ENCODE data around the gene PRR20G.

PRR20G gene

DNA sequence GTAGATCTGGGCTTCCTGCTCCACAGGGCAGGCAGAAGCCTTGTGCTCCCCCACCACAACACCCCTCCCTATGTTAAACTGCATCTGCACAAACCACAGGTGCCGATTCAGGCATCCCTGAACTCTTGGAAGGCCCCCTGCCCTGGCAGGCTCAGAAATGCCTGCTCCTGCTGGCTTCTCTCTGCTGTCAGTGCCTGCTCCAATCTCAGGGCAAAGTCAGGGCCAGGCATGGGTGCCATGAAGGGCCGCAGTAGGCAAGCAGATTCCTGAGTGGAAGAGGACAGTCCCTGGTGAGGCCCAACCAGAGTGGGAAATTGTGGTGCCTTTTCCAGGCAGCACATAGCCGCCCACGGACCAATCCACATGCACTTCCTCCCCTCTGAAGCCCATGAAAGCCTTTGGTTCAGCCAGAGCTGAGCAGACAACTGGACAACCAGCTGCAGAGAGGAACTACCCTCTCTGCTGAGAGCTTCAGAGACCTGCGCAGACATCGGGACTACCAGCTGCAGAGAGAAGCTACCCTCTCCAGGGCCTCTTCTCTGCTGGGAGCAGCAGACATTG, 13.6 kb downstream of the PRR20G start:
- TF ChIP-seq, protein P1, sequence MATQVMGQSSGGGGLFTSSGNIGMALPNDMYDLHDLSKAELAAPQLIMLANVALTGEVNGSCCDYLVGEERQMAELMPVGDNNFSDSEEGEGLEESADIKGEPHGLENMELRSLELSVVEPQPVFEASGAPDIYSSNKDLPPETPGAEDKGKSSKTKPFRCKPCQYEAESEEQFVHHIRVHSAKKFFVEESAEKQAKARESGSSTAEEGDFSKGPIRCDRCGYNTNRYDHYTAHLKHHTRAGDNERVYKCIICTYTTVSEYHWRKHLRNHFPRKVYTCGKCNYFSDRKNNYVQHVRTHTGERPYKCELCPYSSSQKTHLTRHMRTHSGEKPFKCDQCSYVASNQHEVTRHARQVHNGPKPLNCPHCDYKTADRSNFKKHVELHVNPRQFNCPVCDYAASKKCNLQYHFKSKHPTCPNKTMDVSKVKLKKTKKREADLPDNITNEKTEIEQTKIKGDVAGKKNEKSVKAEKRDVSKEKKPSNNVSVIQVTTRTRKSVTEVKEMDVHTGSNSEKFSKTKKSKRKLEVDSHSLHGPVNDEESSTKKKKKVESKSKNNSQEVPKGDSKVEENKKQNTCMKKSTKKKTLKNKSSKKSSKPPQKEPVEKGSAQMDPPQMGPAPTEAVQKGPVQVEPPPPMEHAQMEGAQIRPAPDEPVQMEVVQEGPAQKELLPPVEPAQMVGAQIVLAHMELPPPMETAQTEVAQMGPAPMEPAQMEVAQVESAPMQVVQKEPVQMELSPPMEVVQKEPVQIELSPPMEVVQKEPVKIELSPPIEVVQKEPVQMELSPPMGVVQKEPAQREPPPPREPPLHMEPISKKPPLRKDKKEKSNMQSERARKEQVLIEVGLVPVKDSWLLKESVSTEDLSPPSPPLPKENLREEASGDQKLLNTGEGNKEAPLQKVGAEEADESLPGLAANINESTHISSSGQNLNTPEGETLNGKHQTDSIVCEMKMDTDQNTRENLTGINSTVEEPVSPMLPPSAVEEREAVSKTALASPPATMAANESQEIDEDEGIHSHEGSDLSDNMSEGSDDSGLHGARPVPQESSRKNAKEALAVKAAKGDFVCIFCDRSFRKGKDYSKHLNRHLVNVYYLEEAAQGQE (IDR thresholded peaks at IDR 0.05; ENCODE audit: insufficient read depth in 1 of 2, low read depth in 2 of 2, low read length in 2 of 2) = no peak
- no peak for TF ChIP-seq TAF1 (IDR thresholded peaks at IDR 0.05; ENCODE audit: borderline replicate concordance, insufficient read depth, low read length)
- no peak for TF ChIP-seq POLR2AphosphoS5 (IDR thresholded peaks at IDR 0.05; ENCODE audit: low read depth, low read length)
- no peak for TF ChIP-seq SIN3A (IDR thresholded peaks at IDR 0.05; ENCODE audit: borderline replicate concordance, insufficient read depth, low read length)
- TF ChIP-seq FOXP2 (optimal IDR thresholded peaks at IDR 0.05; ENCODE audit: borderline replicate concordance, extremely low read depth, extremely low read length, insufficient read depth) = no peak

DNA sequence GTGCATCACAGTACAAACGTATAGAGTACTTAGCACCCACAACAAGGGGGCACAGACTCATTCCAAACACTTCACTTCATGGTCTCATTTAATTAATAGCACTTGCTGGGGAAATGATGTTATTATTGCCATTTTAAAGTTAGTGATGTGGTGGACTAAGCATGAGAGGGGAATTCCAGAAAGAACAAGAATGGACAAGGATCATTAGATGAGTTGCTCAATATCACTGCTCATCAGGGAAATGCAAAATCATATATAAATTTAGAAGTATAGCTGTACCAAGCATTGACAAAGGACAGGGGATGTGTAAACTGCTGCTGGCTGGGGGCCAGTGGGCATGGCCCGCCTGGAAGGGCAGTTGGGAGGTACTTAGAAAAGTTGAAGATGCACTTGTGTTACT, 14.6 kb downstream of the PRR20G start:
- TF ChIP-seq POLR2AphosphoS5 (IDR thresholded peaks at IDR 0.05; ENCODE audit: low read depth, low read length) (no peak), TAF1 (IDR thresholded peaks at IDR 0.05; ENCODE audit: borderline replicate concordance, insufficient read depth, low read length) (no peak), SIN3A (IDR thresholded peaks at IDR 0.05; ENCODE audit: borderline replicate concordance, insufficient read depth, low read length) (no peak), FOXP2 (optimal IDR thresholded peaks at IDR 0.05; ENCODE audit: borderline replicate concordance, extremely low read depth, extremely low read length, insufficient read depth) (no peak)
- TF ChIP-seq, protein P1 (IDR thresholded peaks at IDR 0.05; ENCODE audit: insufficient read depth in 1 of 2, low read depth in 2 of 2, low read length in 2 of 2) = no peak

DNA sequence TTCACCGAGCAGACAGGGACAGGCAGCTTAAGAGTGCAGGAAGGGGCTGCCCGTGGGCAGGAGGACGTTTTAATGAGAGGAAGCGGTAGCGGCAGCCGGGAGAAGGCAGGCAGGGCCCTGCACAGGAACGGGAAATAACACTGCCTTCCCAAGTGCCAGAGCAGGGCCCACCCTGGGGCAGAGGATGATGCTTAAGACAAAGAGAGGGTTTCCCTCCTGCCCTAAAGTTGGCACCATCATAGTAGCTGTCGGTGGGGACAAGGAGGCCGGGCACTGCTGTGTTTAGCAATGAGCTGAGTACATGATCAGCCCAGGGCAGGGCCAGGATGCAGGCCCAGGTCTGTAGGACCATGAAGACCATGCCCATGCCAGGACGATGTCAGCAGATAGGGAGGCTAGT, 21.7 kb downstream of the PRR20G start:
- TF ChIP-seq TAF1 (IDR thresholded peaks at IDR 0.05; ENCODE audit: borderline replicate concordance, insufficient read depth, low read length) (no peak), SIN3A (IDR thresholded peaks at IDR 0.05; ENCODE audit: borderline replicate concordance, insufficient read depth, low read length) (no peak), POLR2AphosphoS5 (IDR thresholded peaks at IDR 0.05; ENCODE audit: low read depth, low read length) (no peak), FOXP2 (optimal IDR thresholded peaks at IDR 0.05; ENCODE audit: borderline replicate concordance, extremely low read depth, extremely low read length, insufficient read depth) (no peak)
- TF ChIP-seq, protein P1 (IDR thresholded peaks at IDR 0.05; ENCODE audit: insufficient read depth in 1 of 2, low read depth in 2 of 2, low read length in 2 of 2) = no peak

DNA sequence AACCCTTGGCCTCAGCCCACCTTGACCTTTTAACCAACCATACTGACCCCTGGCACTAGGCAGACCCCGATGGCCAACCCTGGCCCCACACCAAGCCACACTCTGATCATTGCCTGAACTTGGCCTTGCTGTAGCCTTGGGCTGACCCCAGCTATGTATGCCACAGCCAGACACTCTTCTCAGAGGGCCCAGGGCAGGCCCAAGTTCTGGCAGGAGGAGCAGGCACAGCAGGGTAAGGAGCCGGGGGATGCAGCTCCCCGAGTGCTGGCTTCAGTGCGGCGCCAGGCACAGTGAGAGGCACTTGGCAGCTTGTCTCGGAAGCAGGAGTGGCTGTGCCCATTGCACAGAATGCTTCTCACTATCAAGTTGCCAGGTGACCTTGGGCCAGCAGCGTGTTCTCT, 22.3 kb downstream of the PRR20G start:
- TF ChIP-seq POLR2AphosphoS5 (IDR thresholded peaks at IDR 0.05; ENCODE audit: low read depth, low read length) (no peak), FOXP2 (optimal IDR thresholded peaks at IDR 0.05; ENCODE audit: borderline replicate concordance, extremely low read depth, extremely low read length, insufficient read depth) (no peak), SIN3A (IDR thresholded peaks at IDR 0.05; ENCODE audit: borderline replicate concordance, insufficient read depth, low read length) (no peak), TAF1 (IDR thresholded peaks at IDR 0.05; ENCODE audit: borderline replicate concordance, insufficient read depth, low read length) (no peak)
- TF ChIP-seq, protein P1 (IDR thresholded peaks at IDR 0.05; ENCODE audit: insufficient read depth in 1 of 2, low read depth in 2 of 2, low read length in 2 of 2) = no peak
